Mesenchymal stem cell (in vitro differentiated cells and primary cell): ENCODE results near the gene FBXO42.
"Not testable (repeated sequence)": the region's sequence is repeated elsewhere in the genome, so short reads cannot be mapped to it uniquely, and the experiment has no call there.

Experiments
- DNase-seq: peaks from one replicate; pipeline ENCODE4 v3.0.0-alpha.2; 2013
- H2AFZ ChIP-seq: one replicate; pipeline ENCODE4 v1.6.1; 2013; ENCODE audit warnings: low read depth, mild to moderate bottlenecking, control low read depth, inconsistent platforms, low read length, moderate library complexity
- H2AK5ac ChIP-seq: 2 replicates; pipeline ENCODE4 v1.6.1; 2013; ENCODE audit warnings: low read length, moderate library complexity, mild to moderate bottlenecking, inconsistent platforms; ENCODE audit not compliant: severe bottlenecking
- H2BK120ac ChIP-seq: one replicate; pipeline ENCODE4 v1.6.1; 2013; ENCODE audit warnings: low read depth, mild to moderate bottlenecking, inconsistent platforms, low read length, moderate library complexity
- H2BK12ac ChIP-seq, 2 experiments: one replicate each; pipeline ENCODE4 v1.6.1; 2013; ENCODE audit warnings: inconsistent platforms in 2 of 2, low read length in 2 of 2, mild to moderate bottlenecking in 2 of 2, moderate library complexity in 2 of 2, control low read depth in 1 of 2
- H2BK15ac ChIP-seq: one replicate; pipeline ENCODE4 v1.6.1; 2013; ENCODE audit warnings: mild to moderate bottlenecking, low read depth, inconsistent platforms; ENCODE audit not compliant: poor library complexity, severe bottlenecking
- H2BK5ac ChIP-seq: 2 replicates; pipeline ENCODE4 v1.6.1; 2013; ENCODE audit warnings: low read depth, mild to moderate bottlenecking, low read length, control low read depth, inconsistent platforms; ENCODE audit not compliant: poor library complexity, severe bottlenecking
- H3K14ac ChIP-seq, 2 experiments: one replicate each; pipeline ENCODE4 v1.6.1; 2013; ENCODE audit warnings: inconsistent platforms in 2 of 2, low read length in 2 of 2, control low read depth in 1 of 2, mild to moderate bottlenecking in 1 of 2, moderate library complexity in 1 of 2
- H3K18ac ChIP-seq, 2 experiments: one replicate each; pipeline ENCODE4 v1.6.1; 2013; ENCODE audit warnings: inconsistent platforms in 2 of 2, low read length in 2 of 2, control low read depth in 1 of 2, low read depth in 1 of 2, mild to moderate bottlenecking in 1 of 2
- H3K23ac ChIP-seq, 2 experiments: one replicate each; pipeline ENCODE4 v1.6.1; 2013; ENCODE audit warnings: inconsistent platforms in 2 of 2, low read length in 2 of 2, mild to moderate bottlenecking in 2 of 2, moderate library complexity in 2 of 2, control low read depth in 1 of 2
- H3K27ac ChIP-seq: 2 replicates; pipeline ENCODE4 v1.5.1; 2013; ENCODE audit warnings: mild to moderate bottlenecking, moderate library complexity, low read length, control low read depth, inconsistent platforms; ENCODE audit not compliant: poor library complexity, severe bottlenecking
- H3K27me3 ChIP-seq, 2 experiments: 2 replicates each; pipeline versions ENCODE4 v1.6.1 to v1.7.0; 2013; ENCODE audit warnings: low read length in 2 of 2, mild to moderate bottlenecking in 2 of 2, moderate library complexity in 2 of 2, control low read depth in 1 of 2, inconsistent platforms in 1 of 2; ENCODE audit not compliant: control insufficient read depth in 1 of 2, insufficient read depth in 1 of 2
- H3K36me3 ChIP-seq, 2 experiments: 2 replicates each; pipeline versions ENCODE4 v1.6.1 to v1.7.0; 2013; ENCODE audit warnings: low read length in 2 of 2, control low read depth in 1 of 2, inconsistent platforms in 1 of 2, low read depth in 1 of 2, mild to moderate bottlenecking in 1 of 2; ENCODE audit not compliant: insufficient read depth in 2 of 2, control insufficient read depth in 1 of 2
- H3K4ac ChIP-seq, 2 experiments: one replicate each; pipeline ENCODE4 v1.6.1; 2013; ENCODE audit warnings: inconsistent platforms in 2 of 2, low read length in 2 of 2, mild to moderate bottlenecking in 2 of 2, moderate library complexity in 2 of 2, control low read depth in 1 of 2, low read depth in 1 of 2
- H3K4me1 ChIP-seq: 2 replicates; pipeline ENCODE4 v1.6.1; 2013; ENCODE audit warnings: low read depth, low read length, control low read depth; ENCODE audit not compliant: control insufficient read depth, insufficient read depth
- H3K4me2 ChIP-seq: 2 replicates; pipeline ENCODE4 v1.6.1; 2013; ENCODE audit warnings: low read length, mild to moderate bottlenecking, inconsistent platforms; ENCODE audit not compliant: poor library complexity, severe bottlenecking
- H3K4me3 ChIP-seq, 2 experiments: 2 replicates each; pipeline versions ENCODE4 v1.5.1 to v1.7.0; 2013; ENCODE audit warnings: low read length in 2 of 2, mild to moderate bottlenecking in 2 of 2, control low read depth in 1 of 2, low read depth in 1 of 2; ENCODE audit not compliant: insufficient read depth in 1 of 2
- H3K79me1 ChIP-seq: replicated peaks from 2 replicates; pipeline ENCODE4 v1.6.1; 2013; ENCODE audit warnings: mild to moderate bottlenecking, control low read depth, low read length, inconsistent platforms; ENCODE audit not compliant: poor library complexity, severe bottlenecking
- H3K9ac ChIP-seq: 2 replicates; pipeline ENCODE4 v1.7.0; 2013; ENCODE audit warnings: mild to moderate bottlenecking, low read length, moderate library complexity
- H3K9me3 ChIP-seq: 2 replicates; pipeline ENCODE4 v1.7.0; 2013; ENCODE audit warnings: mild to moderate bottlenecking, low read length; ENCODE audit not compliant: control insufficient read depth
- H4K8ac ChIP-seq: one replicate; pipeline ENCODE4 v1.6.1; 2013; ENCODE audit warnings: inconsistent platforms, mild to moderate bottlenecking, low read length, moderate library complexity
- H4K91ac ChIP-seq: one replicate; pipeline ENCODE4 v1.6.1; 2013; ENCODE audit warnings: mild to moderate bottlenecking, low read length, inconsistent platforms
- WGBS: methylation state at CpG from one replicate; pipeline ENCODE4 v1.1.7; 2013; ENCODE audit warnings: mixed read lengths; 5-methylcytosine and 5-hydroxymethylcytosine counted together

Gene FBXO42

DNA sequence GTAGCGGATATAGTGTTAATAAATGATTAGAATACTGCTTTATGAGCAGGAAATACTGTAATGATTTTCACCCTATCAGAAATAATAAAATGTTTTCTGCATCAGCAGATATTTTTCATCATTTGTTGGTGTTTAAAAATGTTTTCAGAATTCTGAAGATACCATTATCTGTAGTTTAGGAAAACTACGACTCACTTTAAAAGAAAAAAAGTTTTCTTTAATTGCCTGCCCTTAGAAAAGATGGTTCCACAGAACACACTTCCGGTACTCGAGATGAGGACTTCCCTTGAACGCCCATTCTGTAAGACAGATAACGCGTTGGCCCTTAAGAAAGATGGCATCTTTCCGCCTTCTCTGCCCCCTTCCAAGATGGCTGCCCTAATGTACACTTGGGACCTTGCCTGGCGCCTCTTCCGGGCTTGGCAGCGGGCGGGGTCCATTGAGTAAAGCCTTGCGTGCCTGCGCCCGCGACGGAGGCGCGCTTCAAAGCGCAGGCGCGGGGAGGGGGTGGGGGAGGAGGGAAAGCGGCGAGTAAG is 14.5 kb upstream of the FBXO42 start, which contains the start of gene SZRD1:
Gene SZRD1, plus strand, starts transcription at position 521 of the 536 bp plus-strand sequence. CDS start 16 bp downstream, outside the sequence.
- Histone ChIP-seq H2BK15ac (peak within 1 kb of the TSS; percentile 96), H4K8ac (peak within 1 kb of the TSS; percentile 99), H2BK12ac (peak within 1 kb of the TSS; percentile 42 to 54), H3K36me3 (no peaks in the 10 kb centered on the region), H3K23ac (no peak within 1 kb of the TSS), H3K79me1 (no peaks in the 10 kb centered on the region), H3K4me2 (peak within 1 kb of the TSS; percentile 49), H3K4me3 (peak within 1 kb of the TSS; percentile 84 to 87), H2AFZ (peak within 1 kb of the TSS; percentile 46), H3K4ac (peak within 1 kb of the TSS; percentile 96), H3K4me1 (peaks cover 4% of the 10 kb centered on the region), H2AK5ac (peak within 1 kb of the TSS; percentile 44), H3K14ac (peak within 1 kb of the TSS in 1 of 2 experiments; percentile 68), H3K18ac (peak within 1 kb of the TSS; percentile 95 to 98), H2BK120ac (peak within 1 kb of the TSS; percentile 100), H3K9ac (peak within 1 kb of the TSS; percentile 95), H2BK5ac (peak within 1 kb of the TSS; percentile 93), H3K9me3 (no peaks in the 10 kb centered on the region), H3K27ac (peak within 1 kb of the TSS; percentile 99), H3K27me3 (no peaks in the 10 kb centered on the region), H4K91ac (peak within 1 kb of the TSS; percentile 99)
- under 1% methylated on average over 23 of the region's 24 CpGs for WGBS
- peak; percentile 100 for DNase-seq

GRCh38 chr1:16365146-16365498 is 12.8 kb upstream of the FBXO42 start:
- not testable (repeated sequence) for H2AFZ ChIP-seq, H3K23ac ChIP-seq, H3K27ac ChIP-seq, H2BK5ac ChIP-seq, H2BK120ac ChIP-seq, H3K4me3 ChIP-seq, H3K14ac ChIP-seq, H2BK15ac ChIP-seq, H3K4me2 ChIP-seq, H3K36me3 ChIP-seq, H4K8ac ChIP-seq, H4K91ac ChIP-seq, H3K9me3 ChIP-seq, H3K79me1 ChIP-seq, H3K4me1 ChIP-seq, H3K27me3 ChIP-seq, H3K4ac ChIP-seq, H2AK5ac ChIP-seq, H2BK12ac ChIP-seq, H3K18ac ChIP-seq
- 75% methylated on average over 2 of the region's 3 CpGs for WGBS
- peak; percentile 48 for DNase-seq
- peak overlapping the region; percentile 65 for H3K9ac ChIP-seq

DNA sequence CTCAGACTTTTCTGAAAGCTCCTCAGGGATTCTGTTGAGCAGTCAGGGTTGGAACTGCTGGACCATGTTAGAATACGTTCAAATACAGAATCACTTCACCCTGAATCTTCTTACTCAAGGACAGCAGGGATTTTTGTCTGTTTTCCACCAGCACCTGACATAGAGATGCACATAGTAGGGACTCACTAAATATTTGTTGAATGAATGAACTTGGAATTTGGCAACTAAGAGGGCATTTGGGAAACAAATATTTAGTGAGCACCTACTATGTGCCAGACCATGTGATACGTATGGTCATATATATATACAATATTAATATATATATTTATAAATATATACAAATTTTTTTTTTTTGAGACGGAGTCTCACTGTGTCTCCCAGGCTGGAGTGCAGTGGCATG is 4.6 kb upstream of the FBXO42 start:
- no peak overlapping the region for H2BK12ac ChIP-seq
- no peaks in the 10 kb centered on the region for H3K9me3 ChIP-seq
- no peak overlapping the region for H2BK5ac ChIP-seq
- no peak overlapping the region for H3K18ac ChIP-seq
- H3K23ac ChIP-seq: no peak overlapping the region
- no peak overlapping the region for H2BK15ac ChIP-seq
- H3K9ac ChIP-seq: no peak overlapping the region
- no peak overlapping the region for H2AFZ ChIP-seq
- no peak overlapping the region for H3K27ac ChIP-seq
- DNase-seq: no peak
- H3K4ac ChIP-seq: no peak overlapping the region
- H2BK120ac ChIP-seq: no peak overlapping the region
- no peak overlapping the region for H3K14ac ChIP-seq
- H3K79me1 ChIP-seq: peaks cover 2% of the 10 kb centered on the region
- no peak overlapping the region for H4K8ac ChIP-seq
- no peak overlapping the region for H3K4me2 ChIP-seq
- H4K91ac ChIP-seq: no peak overlapping the region
- H3K4me1 ChIP-seq: peaks cover 8% of the 10 kb centered on the region
- no peak overlapping the region for H3K4me3 ChIP-seq
- no peaks in the 10 kb centered on the region for H3K36me3 ChIP-seq
- H3K27me3 ChIP-seq: no peaks in the 10 kb centered on the region
- H2AK5ac ChIP-seq: no peak overlapping the region
- 75% methylated on average over 1 of the region's 3 CpGs for WGBS

GRCh38 chr1:16354619-16355018 is 2.3 kb upstream of the FBXO42 start:
- Histone ChIP-seq H2BK15ac (no peak overlapping the region), H3K23ac (no peak overlapping the region), H3K9ac (no peak overlapping the region), H2BK12ac (no peak overlapping the region), H3K4ac (no peak overlapping the region), H3K27me3 (no peaks in the 10 kb centered on the region), H3K9me3 (no peaks in the 10 kb centered on the region), H2BK5ac (no peak overlapping the region), H3K4me3 (no peak overlapping the region), H3K79me1 (peaks cover 2% of the 10 kb centered on the region), H3K4me1 (peaks cover 8% of the 10 kb centered on the region), H3K14ac (no peak overlapping the region), H3K36me3 (no peaks in the 10 kb centered on the region), H3K4me2 (no peak overlapping the region), H2BK120ac (no peak overlapping the region), H4K8ac (no peak overlapping the region), H2AK5ac (no peak overlapping the region), H4K91ac (no peak overlapping the region), H3K18ac (no peak overlapping the region), H3K27ac (no peak overlapping the region), H2AFZ (no peak overlapping the region)
- WGBS: 92% methylated on average over 1 of the region's 2 CpGs
- DNase-seq: no peak
